HepG2 (cell line): ENCODE measurements around the gene SFXN5. TPM values are rescaled to one million over a fixed set of nuclear protein-coding genes. Genes with fewer than 3 reads are reported as not detected.
A peak's percentile ranks its signal among the peaks of the same experiment; 100 is the strongest.

ENCODE experiments used
- ATAC-seq: fragments of 200-7000 bp; cut with Tn5 transposase; 3 replicates; pipeline ENCODE4 v1.9.1; 2020; ENCODE audit warnings: mild to moderate bottlenecking, moderate library complexity
- BruUV-seq: library from RNA; stranded (reverse); fragments of 400-500 nt; replicated peaks from 2 replicates; lab custom pipeline; 2021; lab: Mats Ljungman, UMichigan
- CTCF ChIA-PET: fragments of 300-600 bp; formaldehyde crosslinking; extraction: SDS; loops from one replicate; lab custom pipeline; 2021; ENCODE audit warnings: low total read pairs, inconsistent platforms, low intra/inter-chr PET ratio; lab: Yijun Ruan, JAX
- POLR2A ChIA-PET: fragments of 350-600 bp; sonication (Branson Sonifier 250); formaldehyde crosslinking; loops from one replicate; lab custom pipeline; 2020; ENCODE audit warnings: antibody characterized with exemption, inconsistent platforms; lab: Yijun Ruan, JAX
- DNase-seq: peaks from one replicate; pipeline ENCODE4 v3.0.0-alpha.2; 2015; ENCODE audit warnings: low spot score
- FAIRE-seq: peaks from 3 replicates; lab custom pipeline; 2011; peaks lifted over from hg19 to GRCh38; lab: Jason Lieb, UNC
- H2AFZ ChIP-seq: one replicate; pipeline ENCODE4 v1.6.1; 2011; ENCODE audit warnings: low read length, inconsistent platforms
- H3K27ac ChIP-seq: fragments of 300-600 bp; 3 replicates; pipeline ENCODE4 v1.8.0; 2011; ENCODE audit warnings: mixed run types, mild to moderate bottlenecking, mixed read lengths, low read length, inconsistent platforms; ENCODE audit not compliant: insufficient read depth; ENCODE audit errors: extremely low read length
- H3K27me3 ChIP-seq, 2 experiments: fragments of 200-600 bp in 1 of 2; 2 replicates in 1 of 2; 3 replicates in 1 of 2; pipeline versions ENCODE4 v1.6.0 to v1.8.0; 2011; ENCODE audit warnings: low read length in 2 of 2, mild to moderate bottlenecking in 2 of 2, moderate library complexity in 2 of 2, inconsistent platforms in 1 of 2; ENCODE audit not compliant: insufficient read depth in 2 of 2, control insufficient read depth in 1 of 2
- H3K36me3 ChIP-seq, 2 experiments: fragments of 200-600 bp in 1 of 2; replicated peaks in 1 of 2; 2 replicates in 1 of 2; 3 replicates in 1 of 2; pipeline versions ENCODE4 v1.5.1 to v1.8.0; 2011; ENCODE audit warnings: low read length in 2 of 2, inconsistent platforms in 1 of 2; ENCODE audit not compliant: insufficient read depth in 2 of 2, control insufficient read depth in 1 of 2
- H3K4me1 ChIP-seq: 2 replicates; pipeline ENCODE4 v1.5.1; 2012; ENCODE audit warnings: low read length, inconsistent platforms; ENCODE audit not compliant: insufficient read depth
- H3K4me2 ChIP-seq: 2 replicates; pipeline ENCODE4 v1.6.0; 2011; ENCODE audit warnings: low read depth, low read length, inconsistent platforms
- H3K4me3 ChIP-seq, 3 experiments: fragments of 200-600 bp in 1 of 3; sonication (generic), shearing (Covaris generic) in 1 of 3; replicated peaks in 1 of 3; 2 replicates each; pipeline ENCODE4 v1.5.1; 2011 to 2016; ENCODE audit warnings: low read length in 3 of 3, inconsistent platforms in 2 of 3, low read depth in 2 of 3, mild to moderate bottlenecking in 2 of 3, control low read depth in 1 of 3, mixed read lengths in 1 of 3; ENCODE audit not compliant: insufficient read depth in 1 of 3
- H3K79me2 ChIP-seq: one replicate; pipeline ENCODE4 v1.6.1; 2011; ENCODE audit warnings: low read length, inconsistent platforms; ENCODE audit not compliant: insufficient read depth
- H3K9ac ChIP-seq: 2 replicates; pipeline ENCODE4 v1.6.0; 2011; ENCODE audit warnings: mild to moderate bottlenecking, low read depth, low read length, inconsistent platforms; ENCODE audit not compliant: insufficient read depth
- H3K9me3 ChIP-seq: 2 replicates; pipeline ENCODE4 v1.5.1; 2012; ENCODE audit warnings: mild to moderate bottlenecking, low read length
- H4K20me1 ChIP-seq: 2 replicates; pipeline ENCODE4 v1.6.0; 2011; ENCODE audit warnings: inconsistent platforms, mild to moderate bottlenecking, low read length, moderate library complexity; ENCODE audit not compliant: insufficient read depth
- AGO2 ChIP-seq: fragments of 200-400 bp; formaldehyde crosslinking; optimal IDR thresholded peaks from 2 replicates; pipeline ENCODE3; 2017; ENCODE audit warnings: mild to moderate bottlenecking, low read depth, low read length, moderate library complexity
- BHLHE40 ChIP-seq: IDR thresholded peaks from 2 replicates; pipeline ENCODE4 v1.6.1; 2011; ENCODE audit warnings: low read length, improper control_type of control experiment
- HDAC2 ChIP-seq: sonication (generic); formaldehyde crosslinking; IDR thresholded peaks from 2 replicates; pipeline ENCODE4 v1.4.0; 2020; ENCODE audit warnings: missing genetic modification reagents
- HNRNPLL ChIP-seq: fragments of 200-400 bp; formaldehyde crosslinking; IDR thresholded peaks from 2 replicates; pipeline ENCODE4 v1.6.1; 2017; ENCODE audit warnings: mild to moderate bottlenecking, low read depth, low read length; ENCODE audit not compliant: poor library complexity, severe bottlenecking
- RFX5 ChIP-seq: IDR thresholded peaks from 2 replicates; pipeline ENCODE4 v1.6.1; 2011; ENCODE audit warnings: low read depth, low read length, improper control_type of control experiment
- WGBS: methylation state at CpG from one replicate; pipeline ENCODE4 v1.1.6; 2017; ENCODE audit warnings: low lambda C conversion rate; 5-methylcytosine and 5-hydroxymethylcytosine counted together
- in situ Hi-C: cut with HindIII; loops from 2 replicates; pipeline ENCODE4 v1.10.0; 2017; ENCODE audit warnings: low pct_unique_long_range_greater_than_20kb; ENCODE audit not compliant: extremely low pct_ligation_motif_present
- intact Hi-C: fragments of 100-400 bp; cut with micrococcal nuclease; formaldehyde crosslinking; loops from one replicate; pipeline ENCODE4 v1.10.0; 2022; ENCODE audit not compliant: unreplicated experiment
- polyA plus RNA-seq, 8 experiments: library from polyadenylated mRNA; depleted of rRNA in 3 of 8; stranded (reverse) in 7 of 8; unstranded in 1 of 8; fragments of >200 nt; fragmentation: Illumina TruSeq in 4 of 8; extraction: Trizol in 4 of 8; gene quantifications; 2 replicates each; pipeline versions ENCODE4 v1.2.1 to v1.2.3, GENCODE V29; 2011 to 2016; ENCODE audit warnings: low read depth in 4 of 8, missing spikeins in 1 of 8, mixed read lengths in 1 of 8; ENCODE audit not compliant: insufficient read depth in 1 of 8
- total RNA-seq, 5 experiments: library from RNA; depleted of rRNA; stranded (reverse); fragments of >200 nt; fragmentation: Illumina TruSeq; extraction: Trizol; gene quantifications; 2 replicates each; pipeline ENCODE4 v1.2.3, GENCODE V29; 2016; ENCODE audit warnings: low read depth in 1 of 5

SFXN5 gene
- total and polyA plus RNA-seq, 2 of the 13 experiments (the other 11 are each of a cell fraction or from before 2014, with no cell fraction given) = 34.9 to 37.4 TPM

DNA sequence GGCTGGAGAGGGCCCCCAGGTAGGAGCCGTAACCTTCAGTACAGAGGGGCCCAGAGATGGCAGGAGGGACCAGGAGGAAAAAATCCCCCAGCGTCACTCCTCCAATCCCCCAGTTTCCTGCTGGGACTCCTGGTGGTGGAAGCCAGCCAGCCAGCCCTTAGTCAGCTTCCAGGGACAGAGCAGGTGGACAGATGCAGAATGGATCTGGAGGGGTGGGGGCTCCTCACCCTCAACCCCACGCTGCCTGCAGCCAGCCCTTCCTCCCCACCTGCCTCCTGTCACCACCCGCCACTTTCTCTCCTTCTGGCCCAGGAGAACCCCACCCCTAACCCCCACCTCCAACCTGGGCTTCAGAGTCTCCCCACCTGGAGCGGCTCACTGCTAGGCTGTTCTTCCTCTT lies 133.1 kb downstream of the SFXN5 start:
- H3K4me2 ChIP-seq = no peak overlapping the region
- CTCF ChIA-PET = no interaction called here
- ATAC-seq (no peak), DNase-seq (no peak), FAIRE-seq (no peak)
- no peaks in the 10 kb centered on the region; a peak in 1 of 5 replicates for H3K27me3 ChIP-seq
- no peak for TF ChIP-seq HDAC2 (CRISPR knock-in tag)
- peaks cover 15% of the 10 kb centered on the region for H3K4me1 ChIP-seq
- no peaks in the 10 kb centered on the region; a peak in 1 of 5 replicates for H3K36me3 ChIP-seq
- H3K9me3 ChIP-seq = no peaks in the 10 kb centered on the region
- no peak overlapping the region for H2AFZ ChIP-seq
- intact Hi-C loops = no loop called here
- WGBS = 78% methylated on average over 5 of the region's 5 CpGs
- no peak overlapping the region for H3K9ac ChIP-seq
- H4K20me1 ChIP-seq = peaks cover 4% of the 10 kb centered on the region; the same call in 1 of the 2 replicates
- BruUV-seq = no TSS peak
- H3K4me3 ChIP-seq = no peak overlapping the region
- H3K27ac ChIP-seq = no peak overlapping the region
- H3K79me2 ChIP-seq = no peaks in the 10 kb centered on the region
- POLR2A ChIA-PET = no interaction called here
- in situ Hi-C loops = loop anchor here (5.0 kb wide), 1 partner anchor 46 kb away; no protein-coding TSS in a partner anchor

DNA sequence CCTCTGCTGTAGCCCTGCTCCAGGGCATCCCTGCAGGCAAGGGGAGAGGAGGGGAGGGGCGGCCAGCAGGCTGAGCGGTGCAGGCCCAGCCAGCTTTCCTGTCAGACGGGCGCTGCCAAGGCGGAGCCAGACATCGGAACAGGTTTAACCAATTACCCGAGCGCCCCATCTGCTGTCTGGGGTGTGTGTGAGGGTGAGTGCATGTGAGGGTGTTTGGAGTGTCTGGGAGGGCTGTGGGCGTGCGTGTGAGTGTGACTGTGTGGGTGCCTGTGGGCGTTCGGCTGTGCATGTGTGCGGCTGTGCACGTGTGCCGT lies 134.2 kb downstream of the SFXN5 start:
- Histone ChIP-seq H3K4me3 (no peak overlapping the region), H3K79me2 (no peaks in the 10 kb centered on the region), H3K9ac (no peak overlapping the region), H3K9me3 (no peaks in the 10 kb centered on the region), H4K20me1 (peaks cover 4% of the 10 kb centered on the region; the same call in 1 of the 2 replicates), H2AFZ (no peak overlapping the region), H3K27ac (no peak overlapping the region), H3K36me3 (no peaks in the 10 kb centered on the region), H3K4me1 (peaks cover 9% of the 10 kb centered on the region; the same call in 1 of the 2 replicates), H3K4me2 (no peak overlapping the region), H3K27me3 (no peaks in the 10 kb centered on the region; a peak in 1 of 5 replicates)
- FAIRE-seq (no peak), ATAC-seq (peak; percentile 9), DNase-seq (no peak)
- peak; percentile 75 for TF ChIP-seq HNRNPLL
- TF ChIP-seq AGO2 = peak; percentile 58
- TF ChIP-seq BHLHE40 = no peak
- no peak for TF ChIP-seq RFX5
- 82% methylated on average over 15 of the region's 15 CpGs for WGBS
- ChIA-PET CTCF (no interaction called here), POLR2A (no interaction called here)
- in situ Hi-C loops (loop anchor here (5.0 kb wide), 1 partner anchor 45 kb away; no protein-coding TSS in a partner anchor), intact Hi-C loops (no loop called here)
- no TSS peak for BruUV-seq
